WERI-Rb-1 (cell line): Measurements from ENCODE around the gene LAYN.

Source experiments
- DNase-seq: peaks from one replicate; pipeline ENCODE4 v3.0.0-alpha.2; 2020
- H3K27ac ChIP-seq: fragments of 250-450 bp; sonication (Bioruptor Pico); 2 replicates; pipeline ENCODE4 v1.5.1; 2020; ENCODE audit warnings: mild to moderate bottlenecking, moderate library complexity
- H3K27me3 ChIP-seq: fragments of 250-450 bp; sonication (Bioruptor Pico); 2 replicates; pipeline ENCODE4 v1.5.1; 2021; ENCODE audit warnings: mild to moderate bottlenecking, low read depth, moderate library complexity; ENCODE audit not compliant: insufficient read depth, severe bottlenecking
- H3K36me3 ChIP-seq: fragments of 250-450 bp; sonication (Bioruptor Pico); 2 replicates; pipeline ENCODE4 v1.5.1; 2020; ENCODE audit warnings: mild to moderate bottlenecking, moderate library complexity
- H3K4me3 ChIP-seq: 2 replicates; pipeline ENCODE4 v1.5.1; 2011; ENCODE audit warnings: low read depth, mild to moderate bottlenecking, control low read depth, low read length
- H3K9me3 ChIP-seq: fragments of 250-450 bp; sonication (Bioruptor Pico); 2 replicates; pipeline ENCODE4 v1.5.1; 2021; ENCODE audit warnings: mild to moderate bottlenecking, moderate library complexity; ENCODE audit not compliant: severe bottlenecking
- CTCF ChIP-seq: IDR thresholded peaks from 2 replicates; pipeline ENCODE4 v1.5.1; 2011; ENCODE audit warnings: low read depth, mild to moderate bottlenecking, control low read depth, inconsistent platforms, low read length

Gene LAYN

GRCh38 chr11:111520560-111520959 lies 20.0 kb upstream of the LAYN start:
- no peaks in the 10 kb centered on the region for H3K9me3 ChIP-seq
- TF ChIP-seq CTCF, result no peak
- no peak overlapping the region for H3K27ac ChIP-seq
- no peaks in the 10 kb centered on the region for H3K36me3 ChIP-seq
- no peaks in the 10 kb centered on the region for H3K27me3 ChIP-seq
- DNase-seq, result no peak
- H3K4me3 ChIP-seq, result no peak overlapping the region

- H3K27ac ChIP-seq, result no peak overlapping the region
- no peaks in the 10 kb centered on the region for H3K9me3 ChIP-seq
- no peak for TF ChIP-seq CTCF
- no peaks in the 10 kb centered on the region for H3K36me3 ChIP-seq
- no peak for DNase-seq
- no peak overlapping the region for H3K4me3 ChIP-seq
- no peaks in the 10 kb centered on the region for H3K27me3 ChIP-seq
These were observed 19.4 kb upstream of the LAYN start for GRCh38 chr11:111521135-111521534.

- H3K4me3 ChIP-seq, result no peak overlapping the region
These were observed 18.1 kb upstream of the LAYN start for GRCh38 chr11:111522426-111522825.

GRCh38 chr11:111523343-111523742 lies 17.2 kb upstream of the LAYN start:
- DNase-seq, result no peak

More at GRCh38 chr11:111522426-111522825, 18.1 kb upstream of the LAYN start:
- H3K27me3 ChIP-seq, result no peaks in the 10 kb centered on the region
- H3K9me3 ChIP-seq, result no peaks in the 10 kb centered on the region
- H3K27ac ChIP-seq, result no peak overlapping the region
- no peak for TF ChIP-seq CTCF
- H3K36me3 ChIP-seq, result no peaks in the 10 kb centered on the region
- no peak for DNase-seq

GRCh38 chr11:111524056-111524455 lies 16.5 kb upstream of the LAYN start:
- Histone ChIP-seq H3K9me3 (no peaks in the 10 kb centered on the region), H3K36me3 (no peaks in the 10 kb centered on the region), H3K27ac (no peak overlapping the region), H3K27me3 (no peaks in the 10 kb centered on the region), H3K4me3 (no peak overlapping the region)
- TF ChIP-seq CTCF, result no peak
- no peak for DNase-seq

More at GRCh38 chr11:111523343-111523742, 17.2 kb upstream of the LAYN start:
- no peak for TF ChIP-seq CTCF
- Histone ChIP-seq H3K9me3 (no peaks in the 10 kb centered on the region), H3K4me3 (no peak overlapping the region), H3K36me3 (no peaks in the 10 kb centered on the region), H3K27me3 (no peaks in the 10 kb centered on the region), H3K27ac (no peak overlapping the region)

- H3K36me3 ChIP-seq, result no peaks in the 10 kb centered on the region
- TF ChIP-seq CTCF, result no peak
- no peak for DNase-seq
- H3K4me3 ChIP-seq, result no peak overlapping the region
- H3K27ac ChIP-seq, result no peak overlapping the region
- no peaks in the 10 kb centered on the region for H3K27me3 ChIP-seq
- H3K9me3 ChIP-seq, result no peaks in the 10 kb centered on the region
These were observed 15.1 kb upstream of the LAYN start for GRCh38 chr11:111525456-111525855.
